ENCODE data around the gene SCCPDH.

SCCPDH gene

DNA sequence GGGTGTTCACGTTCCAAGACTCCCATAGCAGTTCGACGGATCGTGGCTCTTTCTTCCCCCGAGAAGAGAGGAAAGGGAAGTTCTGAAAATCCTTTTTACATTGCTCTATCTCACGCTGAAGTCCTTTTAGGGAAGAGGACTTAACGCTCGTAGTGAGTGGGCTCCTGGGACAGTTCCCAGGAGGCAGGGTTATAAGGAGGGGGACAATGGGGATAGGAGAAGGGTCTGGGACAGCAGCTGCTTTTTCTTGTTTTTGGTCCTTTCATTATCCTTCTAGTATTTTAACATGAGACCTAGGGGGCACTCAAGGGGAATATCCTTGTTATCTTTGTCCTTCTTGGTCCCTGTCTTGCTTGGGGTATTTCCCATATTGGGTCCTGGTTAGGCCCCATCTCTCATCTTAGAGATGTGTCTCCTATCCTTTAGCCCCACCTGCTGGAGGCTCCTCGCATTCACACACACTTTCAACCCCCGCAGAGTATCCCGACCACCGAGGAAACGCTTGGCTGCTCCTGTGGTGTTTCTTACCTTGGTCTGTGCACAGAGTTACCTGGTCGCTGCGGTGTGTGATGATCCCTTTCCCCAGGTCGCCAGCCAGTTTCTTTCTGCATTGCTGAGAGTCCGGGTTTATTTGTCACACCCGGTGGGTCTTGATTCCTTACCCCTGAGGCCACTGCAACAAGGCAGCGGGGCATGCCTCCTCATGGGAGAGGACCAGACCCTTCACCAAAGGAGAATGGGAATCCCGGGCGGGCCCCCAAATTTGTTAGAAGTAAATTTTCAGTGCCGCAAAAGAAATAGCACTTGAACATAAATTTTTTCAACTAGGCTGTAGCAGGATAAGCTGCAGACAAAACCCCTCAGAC is 29.7 kb downstream of the SCCPDH start:
- DNase-seq: peak; percentile 15

DNA sequence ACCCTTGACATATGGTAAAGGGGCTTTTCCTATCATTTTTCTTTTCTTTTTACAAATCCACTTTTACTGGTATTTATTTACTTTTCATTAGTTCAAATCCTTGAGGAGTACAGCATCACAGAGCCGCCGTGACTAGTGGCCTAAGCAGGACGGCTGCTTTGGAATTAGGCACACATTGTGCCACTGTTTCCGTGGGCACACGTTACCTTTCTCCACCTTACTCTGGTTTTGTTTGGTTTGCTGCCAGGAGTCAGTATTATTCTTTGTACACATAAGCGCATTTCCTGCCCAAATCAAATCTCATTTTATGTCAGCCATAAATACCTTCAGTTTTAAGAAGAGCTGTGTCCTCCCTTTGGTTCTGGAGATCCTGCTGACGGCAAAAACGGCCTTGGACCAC is 31.2 kb downstream of the SCCPDH start:
- no peak for DNase-seq

DNA sequence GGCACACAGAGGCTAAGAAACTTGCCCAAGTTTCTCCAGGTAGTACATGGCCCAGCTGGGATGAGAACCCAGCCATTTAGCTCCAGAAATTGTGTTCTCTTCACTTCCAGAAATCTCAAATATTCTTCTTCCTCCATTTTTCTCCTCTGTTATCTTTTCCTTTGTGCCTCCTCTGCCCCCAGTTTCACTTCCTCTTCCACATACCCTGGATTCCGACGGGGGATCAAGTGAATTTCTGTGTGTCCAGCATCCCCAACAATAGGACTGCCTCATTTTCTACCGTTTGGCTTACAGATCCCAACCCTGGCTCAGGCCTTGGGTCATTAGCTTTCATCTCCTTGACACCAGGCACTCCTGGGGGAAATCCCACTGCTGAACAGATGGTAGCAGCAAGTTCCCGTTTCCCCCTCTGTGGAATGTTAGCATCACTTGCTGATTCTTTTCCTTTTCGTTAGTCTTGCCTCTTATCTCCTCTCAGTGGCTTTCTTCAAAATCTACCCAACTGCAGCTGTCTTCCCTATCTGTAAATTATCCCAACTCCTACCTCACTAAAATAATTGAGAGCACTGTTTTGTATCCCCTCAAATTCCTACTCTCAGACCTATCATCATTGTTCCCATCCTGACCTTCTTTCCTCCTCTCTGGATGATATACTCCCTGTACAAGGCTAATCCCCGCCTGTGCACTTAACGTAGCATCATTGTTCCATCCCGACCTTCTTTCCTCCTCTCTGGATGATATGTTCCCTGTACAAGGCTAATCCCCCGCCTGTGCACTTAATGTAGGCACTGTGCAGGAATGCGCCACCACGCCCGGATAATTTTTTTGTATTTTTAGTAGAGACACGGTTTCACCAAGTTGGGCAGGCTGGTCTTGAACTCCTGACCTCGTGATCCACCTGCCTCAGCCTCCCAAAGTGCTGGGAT is 36.5 kb downstream of the SCCPDH start:
- no peak for DNase-seq

DNA sequence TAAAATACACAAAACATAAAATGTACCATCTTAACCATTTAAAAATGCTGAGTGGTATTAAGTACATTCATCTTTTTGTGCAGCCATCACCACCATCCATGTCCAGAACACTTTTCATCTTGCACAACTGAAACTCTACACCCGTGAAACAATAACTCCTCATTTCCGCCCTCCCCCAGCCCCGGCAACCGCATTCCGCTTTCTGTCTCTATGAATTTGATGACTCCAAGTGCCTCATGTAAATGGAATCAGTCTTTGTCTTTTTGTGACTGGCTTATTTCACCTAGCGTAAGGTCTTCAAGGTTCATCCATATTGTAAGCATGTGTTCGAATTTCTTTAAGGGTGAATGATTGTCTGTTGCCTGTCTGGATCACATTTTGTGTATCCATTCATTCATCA is 37.2 kb downstream of the SCCPDH start:
- no peak for DNase-seq

DNA sequence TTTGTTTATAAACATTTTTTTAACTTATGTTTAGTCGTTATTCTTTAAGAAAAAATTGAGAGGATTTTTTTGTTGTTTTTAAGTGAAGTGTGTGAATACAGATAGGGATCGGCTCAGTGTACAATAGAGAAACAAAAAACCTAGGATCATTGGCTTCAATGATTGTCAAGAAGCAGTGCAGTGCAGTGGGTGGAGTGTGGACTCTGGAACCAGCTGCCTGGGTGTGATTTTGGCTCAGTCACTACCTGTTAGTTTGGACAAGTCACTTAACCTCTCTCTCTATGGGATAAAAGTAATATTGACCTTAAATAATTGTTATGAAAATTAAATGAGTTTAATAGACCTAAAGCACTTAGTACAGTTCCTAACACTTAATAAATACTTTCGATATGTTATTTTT is 41.3 kb downstream of the SCCPDH start:
- no peak for DNase-seq

DNA sequence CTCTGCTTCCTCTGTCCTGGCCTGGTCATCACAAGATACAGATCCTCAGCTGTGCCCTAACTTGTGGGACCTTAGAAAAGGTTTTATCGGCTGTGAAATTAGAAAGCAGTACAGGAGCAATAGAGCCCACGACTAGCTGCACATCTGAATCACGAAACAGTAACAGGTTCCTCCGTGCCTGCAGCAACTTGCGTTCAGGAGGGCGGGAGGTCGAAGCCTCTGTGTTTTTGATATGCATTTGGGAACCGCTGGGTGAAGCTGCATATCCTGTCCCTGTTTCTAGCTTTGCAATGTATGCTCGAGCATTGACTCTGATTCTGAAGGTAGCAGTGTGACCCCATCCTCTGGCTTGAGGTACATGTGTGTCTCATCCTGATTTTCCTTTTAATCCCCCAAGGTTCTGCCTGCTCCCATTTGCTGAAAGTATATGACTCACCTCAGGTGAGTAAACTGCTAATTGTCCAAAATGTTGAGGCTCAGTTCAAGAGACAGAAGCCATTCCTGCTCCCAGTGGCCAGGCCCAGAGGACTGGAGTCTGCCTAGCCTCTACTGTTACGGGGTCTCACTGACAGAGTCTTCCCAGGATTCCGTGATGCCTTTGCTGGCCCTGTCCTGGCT is 44.3 kb downstream of the SCCPDH start:
- no peak for DNase-seq

DNA sequence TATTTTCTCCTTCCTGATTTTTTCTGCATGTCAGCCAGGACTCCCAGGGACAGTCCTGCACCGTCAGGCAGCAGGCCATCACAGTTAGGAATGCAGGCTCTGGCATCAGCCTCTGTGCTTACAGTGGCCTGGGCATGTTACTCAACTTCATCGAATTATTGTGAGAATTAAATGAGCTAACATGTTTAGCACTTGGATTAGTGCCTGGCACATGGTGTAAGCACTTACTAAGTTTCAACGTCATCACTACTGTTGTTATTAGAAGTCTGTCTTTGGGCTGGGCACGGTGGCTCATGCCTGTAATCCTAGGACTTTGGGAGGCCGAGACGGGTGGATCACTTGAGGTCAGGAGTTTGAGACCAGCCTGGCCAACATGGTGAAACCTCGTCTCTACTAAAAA is 45.1 kb downstream of the SCCPDH start:
- no peak for DNase-seq

DNA sequence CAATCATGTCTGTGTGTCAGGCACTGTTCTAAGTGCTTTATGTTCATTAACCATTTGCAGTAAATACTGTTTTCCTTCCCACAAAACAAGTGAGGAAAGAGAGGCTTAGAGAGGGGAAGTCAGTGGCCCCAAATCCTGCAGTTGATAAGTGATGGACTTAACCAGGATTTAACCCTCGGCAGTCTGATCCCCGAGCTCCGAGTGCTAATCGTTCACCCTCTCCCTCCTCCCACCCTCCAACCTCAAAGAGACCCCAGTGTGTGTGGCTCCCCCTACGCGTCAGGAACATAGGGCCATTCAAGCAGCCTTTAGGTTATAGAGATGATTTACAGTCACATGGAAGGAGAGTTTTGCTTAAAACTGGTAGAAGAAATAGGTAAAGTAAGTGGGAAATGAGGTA is 47.2 kb downstream of the SCCPDH start:
- DNase-seq: no peak

DNA sequence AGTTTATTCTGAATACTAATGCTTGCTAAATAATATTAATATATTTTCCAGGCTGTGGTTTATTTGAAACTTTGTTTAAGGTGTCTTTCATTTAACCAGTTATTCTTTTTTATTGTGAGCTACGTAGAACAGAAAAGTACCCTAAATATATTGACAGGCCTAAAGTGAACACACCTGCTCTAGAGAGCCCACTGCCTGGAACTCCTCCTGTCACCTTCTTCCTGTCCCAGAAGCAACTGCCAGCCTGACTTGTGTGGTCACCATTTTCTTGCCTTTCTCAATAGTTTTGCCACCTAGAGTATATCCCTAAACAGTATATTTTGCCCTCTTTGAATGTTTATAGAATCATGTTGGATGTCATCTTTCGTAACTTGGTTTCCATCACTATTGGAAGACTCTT is 48.5 kb downstream of the SCCPDH start:
- DNase-seq: no peak

DNA sequence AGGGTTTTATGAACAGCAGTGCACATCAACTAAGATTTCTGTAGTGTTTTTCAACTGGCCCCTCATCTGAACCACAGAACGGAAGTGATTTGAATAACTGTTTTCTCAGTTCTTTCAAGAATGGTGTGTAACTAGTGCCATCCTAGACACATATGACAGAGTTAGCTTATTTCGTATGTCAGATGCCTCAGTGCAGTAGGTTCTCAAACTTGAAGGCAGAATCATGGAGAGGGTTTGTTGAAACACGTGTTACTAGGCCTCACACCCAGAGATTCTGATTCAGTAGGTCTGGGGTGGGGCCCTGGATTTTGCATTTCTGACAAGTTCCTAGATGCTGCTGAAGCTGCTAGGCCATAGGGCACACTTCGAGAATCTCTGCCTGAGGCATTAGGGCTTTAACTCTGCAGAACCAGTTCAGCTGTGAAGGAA is 49.0 kb downstream of the SCCPDH start:
- no peak for DNase-seq

DNA sequence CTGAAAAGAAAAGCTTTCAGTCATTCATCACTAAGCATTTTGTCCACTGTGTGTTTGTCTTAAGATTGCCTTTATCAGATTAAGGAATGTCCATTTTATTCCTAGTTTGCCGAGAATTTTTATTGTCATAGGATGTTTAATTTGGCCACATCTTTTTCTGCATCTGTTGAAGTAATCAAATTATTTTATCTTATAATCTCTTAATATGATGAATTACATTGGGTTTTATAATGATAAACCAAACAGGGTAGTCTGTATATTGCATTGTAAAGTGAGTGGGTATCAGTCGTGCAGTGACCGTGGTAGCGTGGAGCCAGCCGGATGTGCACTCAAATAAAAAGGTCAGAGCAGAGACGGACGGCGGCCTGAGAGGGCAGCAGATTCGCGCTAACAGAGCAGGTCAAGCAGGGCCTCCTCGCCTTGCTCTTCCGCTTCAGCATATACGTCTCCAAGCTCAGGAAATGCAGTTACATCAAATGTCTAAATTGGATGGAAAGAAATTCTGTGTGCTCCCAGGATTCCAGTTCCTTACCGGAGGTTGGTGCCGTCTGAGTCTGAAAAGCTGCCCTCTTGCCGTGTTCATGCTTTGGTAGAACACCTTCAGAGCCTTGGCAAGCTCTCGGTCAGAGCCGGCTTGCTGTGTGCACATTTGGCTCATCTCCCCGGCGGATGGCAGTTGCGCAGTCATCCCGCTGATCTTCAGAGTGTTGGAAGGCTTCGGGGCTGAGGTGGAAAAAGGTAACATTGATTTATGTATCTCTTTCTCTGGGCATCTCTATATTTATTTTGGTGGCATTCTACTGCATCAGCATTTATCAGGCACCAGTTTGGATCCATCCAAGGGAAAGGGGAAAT is 51.5 kb downstream of the SCCPDH start:
- no peak for DNase-seq

DNA sequence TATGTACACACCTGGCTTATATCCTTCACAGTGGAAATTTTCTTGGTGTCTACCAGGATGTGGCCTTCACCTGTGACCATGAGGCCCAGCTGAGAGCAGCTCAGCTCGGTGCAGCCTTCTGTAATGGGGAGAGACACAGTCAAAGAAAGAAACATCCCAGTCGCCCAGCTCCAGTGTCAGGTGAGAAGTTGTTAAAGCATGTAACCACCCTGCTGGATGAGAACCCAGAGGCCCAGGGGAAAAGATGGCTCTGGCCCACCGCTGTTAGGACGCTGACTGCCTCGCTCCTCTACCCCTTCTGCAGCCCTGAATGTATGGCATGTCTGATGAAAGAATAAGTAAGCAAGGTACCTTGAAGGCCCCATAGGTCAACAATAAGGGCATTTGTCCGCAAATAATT is 52.7 kb downstream of the SCCPDH start:
- no peak for DNase-seq

DNA sequence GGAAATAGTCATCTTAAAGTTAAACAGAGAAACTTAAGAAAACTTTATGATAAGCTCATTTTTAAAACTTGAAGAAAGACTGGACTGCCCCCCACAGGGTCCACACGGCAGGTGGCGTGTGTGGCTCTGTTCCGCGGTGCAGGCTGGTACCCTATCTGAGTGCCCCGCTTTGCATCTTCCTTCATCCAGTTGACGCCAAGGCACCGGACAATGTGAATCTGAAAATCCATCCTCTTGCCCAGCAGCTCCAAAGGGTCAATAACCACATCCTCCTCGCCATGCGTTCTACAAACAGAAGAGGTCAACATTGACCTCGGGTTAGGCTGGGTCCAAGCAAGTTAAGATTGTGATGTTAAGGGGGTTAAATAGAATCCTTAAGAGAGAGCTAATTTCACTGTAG is 54.5 kb downstream of the SCCPDH start:
- DNase-seq: no peak

DNA sequence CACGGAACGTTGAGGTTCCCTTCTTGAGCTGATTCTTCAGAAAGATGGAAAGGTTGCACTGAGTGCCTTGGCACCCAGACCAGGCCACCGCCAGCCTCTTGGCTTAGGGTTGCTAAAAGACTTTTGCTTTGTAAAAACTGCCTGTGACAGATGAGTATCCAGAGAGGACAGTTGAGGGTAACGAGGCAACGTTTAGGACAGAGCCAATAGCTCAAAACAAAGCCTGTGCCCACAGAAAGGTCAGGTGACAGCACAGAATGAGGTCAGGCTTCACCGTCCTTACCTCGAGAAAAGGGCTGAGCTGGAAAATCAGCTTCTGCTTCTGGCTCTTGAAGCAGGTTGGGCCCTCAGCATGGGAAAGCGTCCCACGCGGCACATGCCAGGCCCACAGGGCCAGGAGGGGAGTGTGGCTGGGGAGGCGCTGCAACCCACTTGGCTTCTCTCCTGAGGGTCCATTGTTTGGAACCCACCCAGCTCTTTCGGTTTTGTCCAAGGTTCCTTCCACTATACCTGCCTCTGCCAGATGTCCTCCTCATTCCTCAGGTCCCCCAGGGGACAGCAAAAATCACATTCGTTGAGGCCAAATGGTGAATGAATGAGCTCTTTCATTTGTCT is 55.5 kb downstream of the SCCPDH start:
- DNase-seq: no peak

DNA sequence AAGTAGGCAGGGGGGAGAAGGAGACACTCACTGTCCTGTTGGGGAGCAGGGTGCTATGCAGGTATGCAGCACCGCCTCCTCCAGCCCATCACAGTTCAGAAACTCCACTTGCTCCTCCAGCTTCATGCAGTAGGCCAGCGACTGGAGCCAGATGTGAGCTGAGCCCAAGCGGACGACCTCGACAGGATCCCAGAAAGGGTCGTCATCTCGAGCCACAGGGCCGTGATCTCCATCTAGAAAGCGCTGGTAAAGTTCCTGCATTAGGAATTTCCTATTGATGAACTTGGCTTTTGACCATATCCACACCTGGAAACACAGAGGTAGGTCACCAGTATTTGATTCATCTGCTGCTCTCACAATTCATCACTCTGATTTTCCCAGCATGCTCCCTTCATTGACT is 56.1 kb downstream of the SCCPDH start:
- no peak for DNase-seq

DNA sequence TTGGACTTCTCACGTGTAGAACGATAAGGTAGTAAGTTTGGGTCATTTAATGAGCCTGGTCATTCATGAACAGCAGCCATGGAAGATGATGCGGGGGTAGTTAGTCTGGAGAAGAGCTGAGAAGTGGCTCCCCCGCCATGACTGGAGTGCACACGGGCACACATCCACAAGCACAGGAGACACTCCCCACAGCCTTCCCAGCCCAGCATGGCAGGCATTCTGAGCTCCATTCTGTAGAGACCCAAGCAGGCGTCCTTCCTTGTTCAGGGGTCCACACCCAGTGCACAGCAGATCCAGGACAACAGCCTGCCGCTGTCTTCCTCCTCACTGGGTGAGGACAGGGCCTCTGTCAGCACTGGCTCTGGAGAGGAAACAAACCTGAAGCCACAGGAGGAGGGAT is 57.0 kb downstream of the SCCPDH start:
- DNase-seq: no peak

DNA sequence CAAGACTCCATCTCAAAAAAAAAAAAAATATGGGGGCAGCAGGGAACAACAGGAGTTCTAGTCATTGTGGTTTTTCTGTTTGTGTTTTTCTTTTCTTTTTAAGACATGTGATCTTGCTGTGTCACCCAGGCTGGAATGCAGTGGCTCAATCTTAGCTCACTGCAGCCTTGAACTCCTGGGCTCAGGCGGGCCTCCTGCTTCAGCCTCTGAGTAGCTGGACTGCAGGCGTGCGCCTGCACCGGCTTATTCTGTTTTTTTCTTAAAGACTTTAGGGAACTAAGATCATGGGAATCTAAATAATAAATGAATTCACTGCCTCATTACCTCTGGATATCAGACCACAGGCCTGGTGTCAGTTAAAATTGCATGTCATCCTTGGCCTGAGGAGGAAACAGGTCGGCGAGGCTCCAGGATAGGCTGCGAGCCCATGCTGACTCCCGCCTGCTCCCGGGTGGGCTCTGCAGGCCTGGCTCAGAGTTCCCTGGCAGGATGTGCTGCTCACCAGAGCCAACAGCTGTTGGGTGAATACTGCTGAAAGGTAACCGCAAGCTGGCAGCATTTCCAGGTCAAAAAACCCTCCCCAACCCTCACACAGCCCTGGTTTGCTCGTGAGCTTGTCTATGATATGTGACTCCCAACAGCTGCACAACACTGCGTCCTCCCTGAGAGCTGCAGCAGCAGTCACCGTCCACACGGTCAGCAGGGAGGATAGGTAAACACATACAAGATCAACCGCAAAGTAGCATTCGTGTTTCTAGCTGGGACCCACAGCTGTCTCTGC is 58.1 kb downstream of the SCCPDH start:
- peak; percentile 71 for DNase-seq

DNA sequence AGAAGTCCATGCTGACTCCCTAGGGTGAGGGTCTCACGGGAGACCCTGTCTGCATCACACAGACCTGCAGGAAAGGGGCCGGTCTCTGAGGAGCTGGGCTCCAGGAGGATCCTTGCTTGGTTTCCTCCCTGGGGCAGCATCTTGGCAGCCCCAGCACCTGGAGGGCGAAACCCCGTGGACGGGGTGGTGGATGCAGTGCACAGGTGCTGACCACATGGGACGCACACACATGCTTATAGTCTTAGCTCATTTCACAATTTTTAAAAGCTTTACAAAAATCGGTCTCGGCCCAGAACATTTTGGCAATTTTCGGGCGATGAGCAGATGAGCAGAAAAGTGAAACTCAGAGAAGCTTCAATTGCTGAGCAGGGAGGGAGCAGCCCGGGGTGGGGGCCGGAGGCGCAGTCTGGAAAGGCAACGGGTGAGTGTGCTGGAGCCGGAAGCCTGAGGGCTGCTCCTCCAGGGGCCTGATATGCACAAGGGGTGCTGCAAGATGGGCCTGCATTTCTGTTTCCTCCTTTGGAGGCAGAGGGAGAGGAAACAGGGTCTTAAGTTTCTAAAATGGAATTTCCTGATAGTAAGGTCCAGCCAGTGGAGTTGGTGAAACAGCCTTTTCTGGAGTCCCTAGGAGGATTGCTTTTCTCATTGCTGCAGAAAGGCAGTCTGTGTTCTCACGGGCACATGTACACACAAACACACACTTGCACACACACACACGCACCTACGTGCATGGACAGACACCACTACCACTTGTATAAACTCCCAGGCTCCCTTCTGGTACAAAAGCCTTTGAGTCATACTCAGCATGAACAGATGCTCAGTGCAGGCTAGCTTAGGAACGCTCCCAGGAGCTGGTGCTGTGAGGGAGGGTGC is 60.6 kb downstream of the SCCPDH start:
- no peak for DNase-seq

DNA sequence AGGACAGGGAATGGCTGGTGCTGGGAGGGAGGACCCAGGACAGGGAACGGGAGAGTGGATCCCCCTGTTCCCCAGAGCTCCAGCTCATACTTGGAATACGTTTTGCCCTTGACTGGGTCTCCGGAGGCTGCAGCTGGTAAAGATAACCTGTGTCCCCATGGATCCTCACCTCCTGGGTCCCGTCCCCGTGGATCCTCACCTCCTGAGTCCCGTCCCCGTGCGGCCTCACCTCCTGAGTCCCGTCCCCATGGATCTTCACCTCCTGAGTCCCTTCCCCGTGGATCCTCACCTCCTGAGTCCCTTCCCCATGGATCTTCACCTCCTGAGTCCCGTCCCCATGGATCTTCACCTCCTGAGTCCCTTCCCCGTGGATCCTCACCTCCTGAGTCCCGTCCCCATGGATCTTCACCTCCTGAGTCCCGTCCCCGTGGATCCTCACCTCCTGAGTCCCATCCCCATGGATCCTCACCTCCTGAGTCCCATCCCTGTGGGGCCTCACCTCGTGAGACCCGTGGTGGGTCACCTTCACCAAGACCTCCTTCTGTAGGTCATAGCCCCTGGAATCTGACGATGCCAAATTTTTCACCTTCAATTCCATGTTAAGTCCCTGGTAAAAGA is 61.4 kb downstream of the SCCPDH start:
- DNase-seq: no peak
